GM19438 (cell line): ENCODE data around the gene FYCO1.
"Not testable (repeated sequence)": the region's sequence is repeated elsewhere in the genome, so short reads cannot be mapped to it uniquely, and the experiment has no call there.

Source experiments
- ATAC-seq: cut with Tn5 transposase; IDR thresholded peaks from one replicate; pipeline ENCODE4 v1.9.1; 2021; ENCODE audit warnings: low read depth; ENCODE audit not compliant: unreplicated experiment

The FYCO1 gene

GRCh38 chr3:45995236-45996192 is at the start of gene FYCO1:
Gene FYCO1 (minus strand): TSS chr3:45995824. CDS start chr3:45984910, 10,914 bp downstream.
- peak; percentile 94 for ATAC-seq

GRCh38 chr3:46038916-46039315 is 43.3 kb upstream of the FYCO1 start:
- no peak for ATAC-seq

- not testable (repeated sequence) for ATAC-seq
Measured at GRCh38 chr3:46038071-46038470, 42.4 kb upstream of the FYCO1 start.

GRCh38 chr3:46036191-46036590 is 40.6 kb upstream of the FYCO1 start:
- no peak for ATAC-seq

- no peak for ATAC-seq
Measured at GRCh38 chr3:46031747-46032146, 36.1 kb upstream of the FYCO1 start.

GRCh38 chr3:46031269-46031668 is 35.6 kb upstream of the FYCO1 start:
- ATAC-seq = no peak

GRCh38 chr3:46030626-46031025 is 35.0 kb upstream of the FYCO1 start:
- no peak for ATAC-seq

GRCh38 chr3:46029953-46030543 is 34.4 kb upstream of the FYCO1 start:
- ATAC-seq = no peak

GRCh38 chr3:46027736-46028397 is 32.2 kb upstream of the FYCO1 start:
- no peak for ATAC-seq

- no peak for ATAC-seq
Measured at GRCh38 chr3:46027021-46027705, 31.5 kb upstream of the FYCO1 start, which contains the start of gene XCR1. Gene XCR1 (minus strand): TSS chr3:46027483. CDS start chr3:46021947, 5,536 bp downstream.

GRCh38 chr3:46025139-46025538 is 29.5 kb upstream of the FYCO1 start:
- ATAC-seq = no peak

GRCh38 chr3:46024131-46024530 is 28.5 kb upstream of the FYCO1 start:
- ATAC-seq = no peak

GRCh38 chr3:46022909-46023785 is 27.5 kb upstream of the FYCO1 start:
- no peak for ATAC-seq

GRCh38 chr3:46021516-46021915 is 25.9 kb upstream of the FYCO1 start:
- no peak for ATAC-seq

- no peak for ATAC-seq
Measured at GRCh38 chr3:46020766-46021510, 25.3 kb upstream of the FYCO1 start.

- no peak for ATAC-seq
Measured at GRCh38 chr3:46019707-46020106, 24.1 kb upstream of the FYCO1 start.

- no peak for ATAC-seq
Measured at GRCh38 chr3:46017720-46018119, 22.1 kb upstream of the FYCO1 start.

GRCh38 chr3:46013316-46014094 is 17.9 kb upstream of the FYCO1 start:
- no peak for ATAC-seq
